ENCODE data around the gene B3GNT2. TPM values are rescaled to one million over a fixed set of nuclear protein-coding genes. Genes with fewer than 3 reads are reported as not detected.
"Not testable (repeated sequence)": the region's sequence is repeated elsewhere in the genome, so short reads cannot be mapped to it uniquely, and the experiment has no call there.

B3GNT2 gene
- total and polyA plus RNA-seq, 2 of the 4 experiments (the other 2 are of a cell fraction) = 5.0 to 11.1 TPM

- no peak overlapping the region for H3K14ac ChIP-seq (replicated peaks; ENCODE audit: low read depth, low read length)
- peaks cover 21 to 42% of the 10 kb centered on the region in 2 experiments for H3K79me1 ChIP-seq (ENCODE audit: low read depth in 1 of 2, low read length in 2 of 2)
- H3K4me2 ChIP-seq (ENCODE audit: low read depth, low read length) = peak overlapping the region; percentile 87
- peaks cover 24% of the 10 kb centered on the region for H4K20me1 ChIP-seq (ENCODE audit: insufficient read depth, low read length)
- H3K27me3 ChIP-seq (ENCODE audit: control insufficient read depth, insufficient read depth, low read length) = no peaks in the 10 kb centered on the region
- H4K8ac ChIP-seq (ENCODE audit: low read depth in 2 of 2, low read length in 2 of 2) = no peak overlapping the region
- no peak overlapping the region for H4K91ac ChIP-seq (ENCODE audit: insufficient read depth, low read depth, low read length)
- H2BK5ac ChIP-seq (ENCODE audit: low read depth, low read length, poor library complexity, severe bottlenecking) = no peak overlapping the region
- H2AFZ ChIP-seq (replicated peaks; ENCODE audit: low read length, poor library complexity) = no peak overlapping the region
- POLR2A ChIA-PET (ENCODE audit: unreplicated experiment) = no interaction called here
- H3K9me1 ChIP-seq (ENCODE audit: insufficient read depth, low read length) = 0 out of 2 replicates have a peak, but pooled peaks cover 7% of the 10 kb centered on the region
- H3K9me3 ChIP-seq (ENCODE audit: control insufficient read depth, insufficient read depth, low read length) = no peaks in the 10 kb centered on the region
- H4K5ac ChIP-seq (ENCODE audit: low read depth, low read length) = no peak overlapping the region
- no peak overlapping the region for H2AK5ac ChIP-seq (ENCODE audit: low read depth, low read length)
- in situ Hi-C loops (cut with MboI; ENCODE audit: low sequenced_read_pairs) (no loop called here), intact Hi-C loops (cut with micrococcal nuclease) (loop anchor here (5.0 kb wide), 2 partner anchors 99 to 281 kb away; no protein-coding TSS in a partner anchor), dilution Hi-C loops (cut with HindIII; ENCODE audit: low sequenced_read_pairs, unreplicated experiment) (no loop called here)
- H3K9ac ChIP-seq (ENCODE audit: low read depth, low read length) = no peak overlapping the region
- H2AK9ac ChIP-seq (replicated peaks; ENCODE audit: low read depth, low read length, poor library complexity) = peak overlapping the region; percentile 39
- H3K36me3 ChIP-seq (ENCODE audit: control insufficient read depth, insufficient read depth, low read length) = no peaks in the 10 kb centered on the region
- ATAC-seq (ENCODE audit: low read depth) = no peak
- H3K23ac ChIP-seq (ENCODE audit: low read depth, low read length) = peak overlapping the region; percentile 4; the same call in 1 of the 2 replicates
- no TSS peak for BruUV-seq (replicated peaks)
- DNase-seq = no peak
- no peak overlapping the region for H3K18ac ChIP-seq (ENCODE audit: low read depth, low read length)
- no peak overlapping the region for H3K4ac ChIP-seq (ENCODE audit: low read depth, low read length)
- no peak overlapping the region for H2BK15ac ChIP-seq (ENCODE audit: low read depth, low read length)
- TF ChIP-seq RFX5 (IDR thresholded peaks at IDR 0.05; ENCODE audit: low read depth, low read length) (no peak), SMC3 (IDR thresholded peaks at IDR 0.05; ENCODE audit: low read depth, low read length) (no peak)
- no peak overlapping the region for H2BK20ac ChIP-seq (ENCODE audit: low read depth, low read length)
- no peak overlapping the region for H2BK120ac ChIP-seq (ENCODE audit: low read depth, low read length)
- CTCF ChIA-PET = interaction anchor here (0.7 kb wide), 1 partner anchor 22 kb away, joined by 3 read pairs; no protein-coding TSS in a partner anchor
- H3K4me3 ChIP-seq (ENCODE audit: insufficient read depth, low read depth, low read length) = peak overlapping the region; percentile 10
- H3K27ac ChIP-seq (ENCODE audit: insufficient read depth, low read length) = no peak overlapping the region
- H3K56ac ChIP-seq (ENCODE audit: extremely low read depth, insufficient read depth, low read length) = no peak overlapping the region
- WGBS, 2 experiments (ENCODE audit: extremely low coverage in 2 of 2, insufficient read length in 1 of 2) = no CpG with 5 or more reads among the region's 5 CpGs
- peaks cover 6% of the 10 kb centered on the region for H3K4me1 ChIP-seq (ENCODE audit: control insufficient read depth, insufficient read depth, low read length)
These were observed 2.2 kb downstream of the B3GNT2 start for GRCh38 chr2:62197925-62198633.

GRCh38 chr2:62198854-62199253 lies 2.9 kb downstream of the B3GNT2 start:
- H3K9ac ChIP-seq (ENCODE audit: low read depth, low read length); H2AFZ ChIP-seq (replicated peaks; ENCODE audit: low read length, poor library complexity); H3K27ac ChIP-seq (ENCODE audit: insufficient read depth, low read length); POLR2A ChIA-PET (ENCODE audit: unreplicated experiment); BruUV-seq (replicated peaks); H2AK9ac ChIP-seq (replicated peaks; ENCODE audit: low read depth, low read length, poor library complexity); H3K27me3 ChIP-seq (ENCODE audit: control insufficient read depth, insufficient read depth, low read length); H3K14ac ChIP-seq (replicated peaks; ENCODE audit: low read depth, low read length); H3K4me1 ChIP-seq (ENCODE audit: control insufficient read depth, insufficient read depth, low read length); ATAC-seq (ENCODE audit: low read depth); H3K18ac ChIP-seq (ENCODE audit: low read depth, low read length); H4K8ac ChIP-seq (ENCODE audit: low read depth in 2 of 2, low read length in 2 of 2); H3K56ac ChIP-seq (ENCODE audit: extremely low read depth, insufficient read depth, low read length); H2BK120ac ChIP-seq (ENCODE audit: low read depth, low read length); H3K9me3 ChIP-seq (ENCODE audit: control insufficient read depth, insufficient read depth, low read length); H2BK20ac ChIP-seq (ENCODE audit: low read depth, low read length); H3K4me2 ChIP-seq (ENCODE audit: low read depth, low read length); H3K4ac ChIP-seq (ENCODE audit: low read depth, low read length); DNase-seq; H2BK5ac ChIP-seq (ENCODE audit: low read depth, low read length, poor library complexity, severe bottlenecking); H3K4me3 ChIP-seq (ENCODE audit: insufficient read depth, low read depth, low read length); H2AK5ac ChIP-seq (ENCODE audit: low read depth, low read length); in situ Hi-C loops (cut with MboI; ENCODE audit: low sequenced_read_pairs); H3K23ac ChIP-seq (ENCODE audit: low read depth, low read length); H2BK15ac ChIP-seq (ENCODE audit: low read depth, low read length); H4K5ac ChIP-seq (ENCODE audit: low read depth, low read length); dilution Hi-C loops (cut with HindIII; ENCODE audit: low sequenced_read_pairs, unreplicated experiment); H4K91ac ChIP-seq (ENCODE audit: insufficient read depth, low read depth, low read length); H3K36me3 ChIP-seq (ENCODE audit: control insufficient read depth, insufficient read depth, low read length); H3K9me1 ChIP-seq (ENCODE audit: insufficient read depth, low read length): not testable (repeated sequence)
- intact Hi-C loops (cut with micrococcal nuclease) = loop anchor here (5.0 kb wide), 2 partner anchors 98 to 282 kb away; no protein-coding TSS in a partner anchor
- 100% methylated on average over 2 of the region's 8 CpGs; no CpG with 5 or more reads in 1 of the 2 experiments for WGBS, 2 experiments (ENCODE audit: extremely low coverage in 2 of 2, insufficient read length in 1 of 2)
- CTCF ChIA-PET = interaction anchor here (0.7 kb wide), 1 partner anchor 22 kb away, joined by 3 read pairs; no protein-coding TSS in a partner anchor
- peaks cover 29% of the 10 kb centered on the region for H4K20me1 ChIP-seq (ENCODE audit: insufficient read depth, low read length)
- peaks cover 27 to 50% of the 10 kb centered on the region in 2 experiments for H3K79me1 ChIP-seq (ENCODE audit: low read depth in 1 of 2, low read length in 2 of 2)
